Left kidney (tissue), 2 donors: ENCODE results near the gene MYD88. TPM values are rescaled to one million over a fixed set of nuclear protein-coding genes. Genes with fewer than 3 reads are reported as not detected.

Experiments
- DNase-seq: peaks from one replicate; pipeline ENCODE4 v3.0.0-alpha.2; 2013
- polyA plus RNA-seq: library from polyadenylated mRNA; unstranded; fragments of 120-200 nt; gene quantifications from one replicate; pipeline ENCODE4 v1.2.1, GENCODE V29; 2013; ENCODE audit not compliant: insufficient read length

MYD88 gene
- polyA plus RNA-seq, 1 donor: 26.7 TPM

GRCh38 chr3:38163841-38164642 is 25.6 kb downstream of the MYD88 start:
- DNase-seq: no peak

- DNase-seq: no peak
These were observed 26.1 kb downstream of the MYD88 start for GRCh38 chr3:38164643-38164951.

- peak; percentile 99 for DNase-seq
These were observed 26.7 kb downstream of the MYD88 start, which contains the start of gene OXSR1 for GRCh38 chr3:38164952-38165721. Gene OXSR1, plus strand, starts transcription at chr3:38165537. Its CDS starts 340 bp downstream, at chr3:38165877.

GRCh38 chr3:38165722-38166387 is 27.4 kb downstream of the MYD88 start:
- DNase-seq: no peak

- no peak for DNase-seq
These were observed 29.1 kb downstream of the MYD88 start for GRCh38 chr3:38167591-38167990.

GRCh38 chr3:38168151-38169026 is 29.9 kb downstream of the MYD88 start:
- no peak for DNase-seq

GRCh38 chr3:38169027-38169317 is 30.5 kb downstream of the MYD88 start:
- no peak for DNase-seq

- no peak for DNase-seq
These were observed 32.3 kb downstream of the MYD88 start for GRCh38 chr3:38170722-38171121.

- no peak for DNase-seq
These were observed 33.2 kb downstream of the MYD88 start for GRCh38 chr3:38171622-38172021.

- no peak for DNase-seq
These were observed 35.5 kb downstream of the MYD88 start for GRCh38 chr3:38173834-38174418.

- no peak for DNase-seq
These were observed 38.7 kb downstream of the MYD88 start for GRCh38 chr3:38177181-38177580.

GRCh38 chr3:38186781-38187180 is 48.3 kb downstream of the MYD88 start:
- no peak for DNase-seq

- DNase-seq: no peak
These were observed 52.0 kb downstream of the MYD88 start for GRCh38 chr3:38190481-38190881.

Other genes starting within 250 kb of the MYD88 start
- gene VILL, start 147.9 kb upstream of the MYD88 start, polyA plus RNA-seq: 9.9 TPM
- gene PLCD1, start 109.0 kb upstream of the MYD88 start, polyA plus RNA-seq: 20.2 TPM
- gene DLEC1, start 99.5 kb upstream of the MYD88 start, polyA plus RNA-seq: 2.0 TPM
- gene ACAA1, start 1.5 kb upstream of the MYD88 start, polyA plus RNA-seq: 137 TPM
- 54.3 TPM for gene OXSR1, start 26.9 kb downstream of the MYD88 start, polyA plus RNA-seq
- 4.4 TPM for gene SLC22A13, start 127.2 kb downstream of the MYD88 start, polyA plus RNA-seq
- 1.1 TPM for gene SLC22A14, start 143.6 kb downstream of the MYD88 start, polyA plus RNA-seq
- gene XYLB, start 208.1 kb downstream of the MYD88 start, polyA plus RNA-seq: 16.1 TPM